Frontal cortex (tissue), 4 donors: ENCODE measurements around the gene PKP4. TPM values are rescaled to one million over a fixed set of nuclear protein-coding genes. Genes with fewer than 3 reads are reported as not detected.
A peak's percentile ranks its signal among the peaks of the same experiment; 100 is the strongest.

Experiments used
- DNase-seq, 2 donors: peaks; one replicate each; pipeline ENCODE4 v3.0.0; 2012; ENCODE audit warnings: low spot score in 2 of 2
- FAIRE-seq: peaks from 2 replicates; lab custom pipeline; 2012; peaks lifted over from hg19 to GRCh38; lab: Jason Lieb, UNC
- small RNA-seq: library from RNA; depleted of rRNA; stranded (forward); fragments of <200 nt; gene quantifications from one replicate; pipeline ENCODE3, GENCODE V24; 2014
- total RNA-seq: library from RNA; depleted of rRNA; stranded (reverse); fragments of >200 nt; gene quantifications from one replicate; pipeline ENCODE4 v1.2.3, GENCODE V29; 2014
- donor health status: control.
- donor health status: control.
- donor health status: control.

The PKP4 gene
- total RNA-seq, 1 donor from 2014 or later: 103 TPM

DNA sequence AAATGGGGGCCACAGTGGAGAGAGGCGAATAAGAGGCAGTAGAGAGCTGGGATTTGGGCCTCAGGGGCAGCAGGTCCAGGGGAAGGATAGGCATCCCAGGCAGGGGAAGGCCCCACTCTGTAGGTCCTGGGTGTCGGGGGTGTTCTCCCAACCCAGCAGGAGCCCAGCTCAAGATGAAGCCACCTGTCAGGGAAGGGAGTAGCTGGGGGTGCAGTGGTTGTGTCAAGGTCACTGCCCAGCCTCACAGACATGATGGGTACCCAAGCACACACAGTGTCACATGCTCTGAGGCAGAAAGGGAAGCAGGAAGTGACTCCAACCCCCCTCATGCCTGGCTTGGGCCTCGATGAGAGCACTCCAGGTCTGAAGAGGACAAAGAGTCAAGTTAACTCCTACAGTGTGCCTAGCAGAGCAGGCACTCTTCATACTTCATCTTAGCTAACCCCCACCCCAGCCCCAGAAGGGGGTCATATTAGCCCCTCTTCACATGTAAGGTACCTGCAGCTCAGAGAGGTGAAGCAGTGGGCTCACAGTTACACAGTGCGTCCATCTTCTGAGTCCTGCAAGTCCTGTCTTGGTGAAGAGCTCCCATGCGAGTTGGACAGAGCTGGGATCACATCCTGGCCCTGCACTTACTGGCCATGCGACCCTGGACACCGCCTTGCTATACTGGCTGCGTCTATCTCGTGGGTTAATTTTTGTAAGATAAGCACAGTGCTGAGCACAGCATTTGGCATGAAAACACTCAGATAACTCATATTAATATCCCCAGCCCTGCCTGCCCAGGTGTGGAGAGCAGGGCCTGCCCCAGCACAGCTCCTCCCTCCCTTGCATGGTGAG lies 265.7 kb downstream of the PKP4 start:
- FAIRE-seq (no peak), DNase-seq (no peak)

DNA sequence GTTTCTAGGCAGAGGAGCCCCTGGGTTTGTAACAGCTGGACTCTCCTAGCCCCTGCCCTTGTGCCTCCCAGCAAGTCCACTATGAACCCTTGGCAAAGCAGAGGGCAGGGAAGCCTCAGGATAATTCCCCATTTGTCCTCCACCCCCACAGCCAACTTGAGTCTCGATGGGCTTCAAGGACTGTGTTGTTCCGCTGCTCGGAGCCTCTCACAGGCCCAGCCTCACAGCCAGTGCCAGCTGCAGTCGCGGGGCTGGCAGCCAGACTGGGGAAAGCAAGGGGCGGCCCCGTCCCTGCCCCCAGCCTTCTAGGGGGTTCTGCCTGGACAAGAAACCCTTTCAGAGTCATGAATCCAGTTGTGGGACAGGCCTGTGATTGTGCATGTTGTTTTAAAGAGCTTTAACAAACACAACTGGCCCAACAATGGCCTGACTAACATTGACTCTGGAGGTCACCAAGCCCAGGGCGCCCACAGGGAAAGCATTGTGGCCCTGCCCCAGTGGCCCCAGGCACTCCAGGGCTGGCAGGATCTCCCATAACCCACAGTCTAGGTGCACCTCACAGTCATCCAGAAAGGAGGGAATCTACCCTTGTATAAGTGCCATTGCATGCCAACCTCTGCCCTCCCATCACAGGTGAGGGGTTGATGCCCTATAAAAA lies 266.6 kb downstream of the PKP4 start:
- FAIRE-seq (peak; percentile 21), DNase-seq (peak; percentile 47 to 58)

DNA sequence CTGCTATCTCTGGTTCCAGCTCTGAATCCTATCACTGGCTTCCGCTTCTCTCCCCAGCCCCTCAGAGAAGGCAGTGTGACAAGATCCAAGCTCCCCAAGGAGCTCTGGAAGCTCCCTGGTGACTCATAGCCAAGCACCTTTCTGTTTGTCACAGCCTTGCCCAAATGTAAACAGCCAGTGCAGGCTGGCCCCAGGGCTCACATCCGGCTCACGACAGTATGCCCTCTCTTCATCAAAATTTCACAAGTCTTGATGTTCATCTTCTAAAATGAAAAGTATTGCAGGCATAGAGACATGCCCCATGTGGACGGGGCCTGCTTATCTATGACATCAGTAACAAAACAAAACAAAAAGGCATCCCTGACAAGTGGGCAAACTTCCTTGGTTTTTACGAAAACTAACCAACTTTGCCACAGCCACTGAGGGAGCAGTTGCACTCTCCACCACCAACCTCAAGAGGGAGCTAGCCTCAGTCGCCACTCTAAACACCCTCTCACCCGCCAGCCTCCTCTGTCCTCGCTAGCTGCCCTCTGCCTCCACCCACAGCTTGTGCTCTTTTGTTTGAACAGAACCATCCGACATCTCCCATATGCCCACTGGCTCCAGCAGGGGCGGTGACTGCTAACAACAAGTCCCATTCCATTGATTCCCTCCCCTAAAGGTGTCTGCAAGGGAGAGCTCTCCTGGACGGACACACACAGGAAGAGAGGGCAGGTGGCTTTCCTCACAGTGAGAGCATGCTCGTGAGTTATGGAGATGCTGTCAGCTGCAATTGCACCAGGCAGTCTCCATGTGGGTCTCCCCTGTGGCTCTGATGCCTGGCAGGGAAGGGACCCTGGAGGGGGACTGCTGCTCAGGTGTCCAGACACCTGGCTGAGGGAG lies 267.4 kb downstream of the PKP4 start:
- FAIRE-seq: no peak
- DNase-seq: no peak

DNA sequence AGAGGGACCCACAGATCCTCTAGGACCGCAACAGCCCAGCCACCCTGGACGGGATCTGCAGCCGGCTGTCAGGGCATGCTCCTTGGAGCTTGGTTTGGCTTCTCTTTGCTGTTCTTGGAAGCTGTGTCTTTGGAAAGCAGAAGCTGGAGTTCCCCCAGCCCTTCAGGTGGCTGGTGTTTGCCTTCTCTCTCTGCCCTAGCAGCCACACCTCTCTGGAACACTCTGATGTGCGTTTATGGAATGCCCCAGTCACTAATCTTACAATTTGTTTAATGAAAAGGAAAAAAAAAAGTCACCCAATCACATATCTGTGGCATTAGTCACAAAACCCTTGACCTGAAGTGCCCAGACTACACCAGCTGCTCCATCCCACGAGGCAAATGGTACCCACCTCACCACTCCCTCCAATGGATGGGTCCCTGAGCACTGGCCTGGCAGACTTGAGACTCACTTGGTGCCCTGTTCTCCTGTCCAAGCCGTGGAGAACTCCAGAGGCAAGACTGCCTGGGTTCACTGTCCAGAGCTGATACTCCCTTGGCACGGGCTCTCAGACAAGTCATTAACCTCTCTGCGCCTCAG lies 268.1 kb downstream of the PKP4 start:
- DNase-seq: no peak
- FAIRE-seq: no peak

DNA sequence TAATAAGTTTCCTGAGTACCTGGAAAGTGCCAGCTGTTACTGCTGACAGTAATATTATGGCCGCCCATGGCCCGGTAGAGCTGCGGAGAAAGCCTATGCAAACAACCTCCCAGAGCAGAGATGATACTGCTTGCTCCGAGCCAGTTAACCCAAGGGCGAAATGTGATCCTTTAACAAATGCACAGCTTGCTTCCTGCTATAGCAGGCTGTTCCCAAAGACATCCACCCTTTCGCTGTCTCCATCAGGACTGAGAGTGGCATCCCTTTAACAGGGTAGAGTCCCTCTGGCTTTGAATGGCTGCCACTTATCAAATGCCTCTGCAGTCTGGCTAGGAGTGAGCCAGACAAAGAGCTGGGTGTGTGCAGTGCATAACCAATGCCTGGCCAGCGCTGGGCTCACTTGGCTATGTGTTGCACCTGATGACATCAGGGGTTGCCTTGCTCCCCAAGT lies 268.7 kb downstream of the PKP4 start:
- DNase-seq (no peak), FAIRE-seq (no peak)

DNA sequence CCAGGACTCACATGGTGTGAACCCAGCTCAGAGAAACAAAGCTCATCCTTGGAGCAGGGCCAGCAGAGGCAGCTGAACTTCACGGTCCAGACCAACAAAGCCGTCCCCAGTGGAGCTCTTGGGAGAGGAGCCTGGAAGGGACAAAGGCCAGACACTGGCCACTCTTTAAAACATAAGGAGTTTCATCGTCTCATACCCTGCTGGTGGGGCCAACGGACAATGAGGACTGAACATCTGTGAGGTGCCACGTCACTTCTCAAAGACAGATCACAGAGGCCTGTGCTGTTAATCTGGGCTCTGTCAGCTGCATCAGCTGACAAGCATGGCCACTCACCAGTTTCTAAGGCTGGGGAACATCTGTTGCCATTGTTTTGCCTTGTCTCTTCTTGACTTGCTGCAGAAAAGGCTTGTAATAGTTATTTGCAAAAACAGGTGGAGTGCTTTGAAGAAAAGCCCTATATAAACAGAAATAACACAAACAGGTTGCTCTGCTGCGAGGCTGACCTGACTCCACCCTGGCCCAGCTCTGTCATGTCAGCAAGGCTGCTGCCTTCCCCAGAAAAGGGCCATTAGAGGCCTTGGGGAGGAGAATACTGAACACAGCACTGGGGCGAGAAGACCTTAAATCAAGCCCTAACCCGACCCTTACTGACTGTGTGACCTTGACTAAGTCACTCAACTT lies 270.3 kb downstream of the PKP4 start:
- FAIRE-seq (peak; percentile 84), DNase-seq (peak in 1 of 2 donors; percentile 54)

DNA sequence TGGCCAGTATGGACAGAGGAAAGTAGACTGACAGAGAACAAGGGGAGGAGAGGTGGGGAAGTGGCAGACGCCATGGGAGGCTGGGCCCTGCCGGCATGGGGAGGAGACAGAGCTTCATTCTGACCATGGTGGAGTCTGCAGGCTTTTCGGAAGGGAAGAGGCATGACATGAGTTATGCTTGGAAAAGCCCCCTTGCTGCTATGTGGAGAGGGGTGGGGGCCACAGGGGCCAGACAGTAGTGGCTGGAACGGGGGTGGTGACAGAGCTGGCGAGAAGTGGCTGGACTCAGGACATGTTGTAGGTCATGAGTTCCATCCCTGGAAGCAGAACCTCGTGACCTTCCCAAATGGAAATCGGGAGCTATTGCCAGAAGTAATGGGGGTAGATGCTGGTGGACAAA lies 271.7 kb downstream of the PKP4 start:
- no peak for FAIRE-seq
- DNase-seq: no peak

DNA sequence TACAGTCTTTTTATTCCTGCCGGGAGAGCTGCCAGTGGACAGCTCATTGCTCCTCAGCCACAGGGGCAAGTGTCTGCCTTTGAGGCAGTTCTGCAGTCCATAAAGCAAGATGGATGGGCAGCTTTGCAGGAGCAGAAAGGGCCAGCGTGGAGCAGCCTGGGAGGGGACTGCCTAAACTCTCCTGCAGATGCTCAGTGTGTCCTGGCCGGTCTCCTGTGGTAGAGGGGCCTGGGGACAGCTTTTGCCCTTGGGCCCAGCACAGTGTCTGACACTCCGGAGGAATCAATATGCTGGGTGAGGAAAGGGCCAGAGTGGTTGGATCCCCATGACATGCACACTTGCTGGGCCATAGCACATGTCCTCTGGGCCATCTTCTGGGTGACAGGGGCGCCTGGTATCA lies 272.7 kb downstream of the PKP4 start:
- DNase-seq (no peak), FAIRE-seq (no peak)

DNA sequence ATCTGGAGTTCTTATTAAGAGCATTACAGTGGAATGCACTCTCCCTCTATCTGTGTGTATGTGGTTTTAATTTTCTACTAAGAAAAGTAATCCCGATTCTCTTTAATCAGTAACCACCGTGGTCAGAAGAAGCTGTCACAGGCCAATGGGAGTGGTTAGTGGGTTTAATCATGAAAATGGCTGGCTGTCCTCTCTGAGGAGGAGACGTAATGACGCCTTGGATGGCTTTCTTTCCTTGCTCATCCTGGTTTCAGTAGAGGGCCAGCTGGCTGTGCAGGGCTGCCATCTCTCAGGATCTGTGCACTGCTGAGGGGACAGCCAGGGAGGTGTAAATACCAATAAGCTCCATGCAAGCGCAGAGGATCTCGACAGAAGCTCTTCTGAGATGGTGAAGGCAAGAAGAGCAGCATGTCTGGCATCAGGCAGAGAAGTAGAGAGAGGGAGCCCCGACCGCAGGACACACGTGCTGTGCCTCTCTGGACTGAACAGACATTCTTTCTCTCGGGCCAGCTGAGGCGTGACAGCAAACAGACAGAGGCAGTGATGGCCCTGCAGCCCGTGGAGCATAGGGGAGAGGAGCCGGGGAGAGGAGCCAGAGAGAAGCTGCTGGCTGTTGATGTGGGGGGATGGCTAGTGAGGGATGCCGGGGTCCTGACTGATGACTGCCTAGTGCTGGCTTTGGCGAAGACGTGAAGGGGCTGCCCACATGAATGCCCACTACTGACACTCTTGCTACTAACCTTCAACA lies 273.3 kb downstream of the PKP4 start:
- DNase-seq: no peak
- no peak for FAIRE-seq

DNA sequence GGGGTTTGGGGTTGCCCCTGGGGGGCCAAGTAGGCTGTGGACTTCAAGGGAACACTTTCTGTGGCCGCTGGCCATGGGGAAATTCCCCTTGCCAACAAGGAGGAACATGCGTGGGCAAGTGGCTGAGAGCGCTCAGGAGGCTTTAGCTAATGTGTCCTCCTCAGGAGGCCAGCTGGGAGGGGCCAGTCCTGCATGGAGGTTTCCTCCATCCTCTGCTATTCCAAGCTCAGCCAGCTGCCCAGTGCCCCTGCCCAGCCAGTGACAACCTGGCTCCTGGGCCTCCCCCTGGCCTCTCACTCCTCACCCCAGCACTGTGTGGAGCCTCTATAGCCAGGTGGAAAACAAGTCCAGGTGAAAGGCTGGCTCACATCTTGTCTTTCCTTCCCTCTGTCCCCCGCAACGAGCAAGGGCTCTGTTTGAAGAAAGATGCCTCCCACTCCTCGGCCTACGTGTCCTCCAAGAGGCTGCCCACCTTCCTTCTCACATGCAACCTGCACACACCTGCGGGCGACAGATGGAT lies 273.9 kb downstream of the PKP4 start:
- FAIRE-seq (no peak), DNase-seq (no peak)

DNA sequence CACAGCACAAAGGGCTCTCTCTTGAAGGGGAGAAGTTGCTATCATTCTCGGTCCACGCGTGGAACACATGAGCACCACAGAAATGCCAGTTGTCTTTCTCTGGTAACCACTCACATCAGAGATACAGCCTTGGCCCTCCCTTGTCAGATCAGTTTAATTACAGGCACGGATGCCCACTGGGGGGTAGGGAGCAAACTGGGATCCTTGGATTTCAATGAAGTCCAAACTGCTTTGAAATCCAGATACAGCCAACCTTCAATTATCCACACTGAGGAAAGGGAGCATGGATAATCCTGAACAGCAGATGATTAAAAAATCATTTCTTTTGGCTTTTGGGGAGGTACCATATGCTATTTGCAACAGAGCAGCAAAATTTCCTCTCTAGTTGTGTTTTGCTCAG lies 274.6 kb downstream of the PKP4 start:
- no peak for DNase-seq
- FAIRE-seq: no peak

Small RNA genes within 50 kb of the gene (small RNA-seq; reads per million reads assigned to genes)
- gene AC005042.3 (not detected), gene RN7SL393P (not detected)

Other genes with a start within 250 kb of the PKP4 start
- gene CCDC148, start 199 bp upstream of the PKP4 start, total RNA-seq: 32.6 TPM